A673 (cell line): Measurements from ENCODE around the gene KRT76. TPM values are rescaled to one million over a fixed set of nuclear protein-coding genes. Genes with fewer than 3 reads are reported as not detected.

Source experiments
- BruUV-seq: library from RNA; stranded (reverse); fragments of 400-500 nt; replicated peaks from 2 replicates; lab custom pipeline; 2021; lab: Mats Ljungman, UMichigan
- CTCF ChIA-PET: fragments of 300-600 bp; sonication (Branson Sonifier 250); formaldehyde crosslinking; loops from one replicate; lab custom pipeline; 2022; ENCODE audit warnings: antibody characterized with exemption; lab: Charles Lee
- POLR2A ChIA-PET: fragments of 300-600 bp; sonication (Branson Sonifier 250); formaldehyde crosslinking; loops from one replicate; lab custom pipeline; 2022; ENCODE audit warnings: antibody characterized with exemption; ENCODE audit not compliant: low non-redundant PET; lab: Charles Lee
- DNase-seq: peaks from one replicate; pipeline ENCODE4 v3.0.0-alpha.2; 2015; ENCODE audit warnings: low spot score
- H3K27ac ChIP-seq: fragments of 200-600 bp; sonication (generic); 2 replicates; pipeline ENCODE4 v1.5.1; 2016; ENCODE audit warnings: mixed run types, low read depth, mild to moderate bottlenecking, mixed read lengths, antibody characterized with exemption, low read length; ENCODE audit not compliant: poor library complexity, severe bottlenecking
- H3K27me3 ChIP-seq: fragments of 200-600 bp; sonication (generic); replicated peaks from 2 replicates; pipeline ENCODE4 v1.6.1; 2017; ENCODE audit warnings: mixed run types, low read depth, mild to moderate bottlenecking, mixed read lengths, antibody characterized with exemption, low read length; ENCODE audit not compliant: insufficient read depth, poor library complexity
- H3K36me3 ChIP-seq: fragments of 200-600 bp; sonication (generic); 2 replicates; pipeline ENCODE4 v1.6.1; 2016; ENCODE audit warnings: mixed run types, mild to moderate bottlenecking, mixed read lengths, antibody characterized with exemption, low read length; ENCODE audit not compliant: insufficient read depth, poor library complexity, severe bottlenecking
- H3K4me1 ChIP-seq: fragments of 200-600 bp; sonication (generic); 2 replicates; pipeline ENCODE4 v1.6.1; 2017; ENCODE audit warnings: mixed run types, mild to moderate bottlenecking, mixed read lengths, antibody characterized with exemption, low read length; ENCODE audit not compliant: insufficient read depth, poor library complexity, severe bottlenecking
- H3K4me3 ChIP-seq: fragments of 200-600 bp; sonication (generic); 2 replicates; pipeline ENCODE4 v1.5.1; 2016; ENCODE audit warnings: low read depth, mixed run types, mild to moderate bottlenecking, mixed read lengths, low read length; ENCODE audit not compliant: poor library complexity, severe bottlenecking
- H3K9me3 ChIP-seq: fragments of 200-600 bp; sonication (generic); 2 replicates; pipeline ENCODE4 v1.6.1; 2016; ENCODE audit warnings: mixed run types, low read depth, mild to moderate bottlenecking, mixed read lengths, antibody characterized with exemption, low read length; ENCODE audit not compliant: poor library complexity, severe bottlenecking
- EZH2 ChIP-seq: fragments of 200-600 bp; sonication (generic); IDR thresholded peaks from 2 replicates; pipeline ENCODE4 v1.6.1; 2017; ENCODE audit warnings: borderline replicate concordance, low read depth, mild to moderate bottlenecking, mixed read lengths, antibody characterized with exemption, low read length; ENCODE audit not compliant: poor library complexity, severe bottlenecking
- intact Hi-C: fragments of 100-400 bp; cut with micrococcal nuclease; formaldehyde crosslinking; loops from one replicate; pipeline ENCODE4 v1.10.0; 2022; ENCODE audit not compliant: unreplicated experiment
- total RNA-seq: library from RNA; stranded (reverse); gene quantifications from 2 replicates; pipeline ENCODE4 v1.2.3, GENCODE V29; 2021
- TF ChIP-seq, protein P1 (sequence below): fragments of 300-800, 200-600 bp; sonication (generic); conservative IDR thresholded peaks from 2 replicates; pipeline ENCODE4 v1.5.1; 2017; ENCODE audit warnings: low read depth, mild to moderate bottlenecking, antibody characterized with exemption, low read length, moderate library complexity, mixed read lengths

KRT76 gene
- total RNA-seq, 1 experiment from 2014 or later = not detected

DNA sequence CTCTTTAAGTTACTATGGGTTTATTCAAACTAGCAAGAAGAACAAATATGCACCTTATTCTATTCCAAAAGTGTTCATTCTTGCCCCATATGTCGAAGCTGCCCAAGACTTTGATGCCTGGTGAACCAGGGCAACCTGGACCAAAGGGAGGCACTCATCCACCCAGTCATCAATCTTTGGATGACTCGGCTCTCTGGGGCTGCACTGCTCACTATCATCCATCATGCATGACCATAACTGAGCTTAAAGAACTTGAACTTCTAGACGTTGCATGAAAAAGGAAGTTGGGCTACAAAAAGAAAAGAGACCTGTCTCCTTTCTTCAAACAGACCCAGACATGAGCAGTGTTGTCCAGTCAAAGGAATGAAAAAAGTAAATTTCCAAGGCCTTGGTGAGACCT lies 35.6 kb upstream of the KRT76 start:
- no TSS peak for BruUV-seq
- TF ChIP-seq EZH2 = no peak
- TF ChIP-seq, protein P1, sequence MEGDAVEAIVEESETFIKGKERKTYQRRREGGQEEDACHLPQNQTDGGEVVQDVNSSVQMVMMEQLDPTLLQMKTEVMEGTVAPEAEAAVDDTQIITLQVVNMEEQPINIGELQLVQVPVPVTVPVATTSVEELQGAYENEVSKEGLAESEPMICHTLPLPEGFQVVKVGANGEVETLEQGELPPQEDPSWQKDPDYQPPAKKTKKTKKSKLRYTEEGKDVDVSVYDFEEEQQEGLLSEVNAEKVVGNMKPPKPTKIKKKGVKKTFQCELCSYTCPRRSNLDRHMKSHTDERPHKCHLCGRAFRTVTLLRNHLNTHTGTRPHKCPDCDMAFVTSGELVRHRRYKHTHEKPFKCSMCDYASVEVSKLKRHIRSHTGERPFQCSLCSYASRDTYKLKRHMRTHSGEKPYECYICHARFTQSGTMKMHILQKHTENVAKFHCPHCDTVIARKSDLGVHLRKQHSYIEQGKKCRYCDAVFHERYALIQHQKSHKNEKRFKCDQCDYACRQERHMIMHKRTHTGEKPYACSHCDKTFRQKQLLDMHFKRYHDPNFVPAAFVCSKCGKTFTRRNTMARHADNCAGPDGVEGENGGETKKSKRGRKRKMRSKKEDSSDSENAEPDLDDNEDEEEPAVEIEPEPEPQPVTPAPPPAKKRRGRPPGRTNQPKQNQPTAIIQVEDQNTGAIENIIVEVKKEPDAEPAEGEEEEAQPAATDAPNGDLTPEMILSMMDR = no peak
- no peaks in the 10 kb centered on the region for H3K27me3 ChIP-seq
- CTCF ChIA-PET = interaction anchor here (0.6 kb wide), 1 partner anchor 945 kb away, joined by 3 read pairs; no protein-coding TSS in a partner anchor
- H3K4me1 ChIP-seq = no peaks in the 10 kb centered on the region
- intact Hi-C loops = no loop called here
- no peak overlapping the region for H3K4me3 ChIP-seq
- no peaks in the 10 kb centered on the region for H3K36me3 ChIP-seq
- POLR2A ChIA-PET = no interaction called here
- no peak overlapping the region for H3K27ac ChIP-seq
- no peaks in the 10 kb centered on the region for H3K9me3 ChIP-seq
- DNase-seq = no peak

DNA sequence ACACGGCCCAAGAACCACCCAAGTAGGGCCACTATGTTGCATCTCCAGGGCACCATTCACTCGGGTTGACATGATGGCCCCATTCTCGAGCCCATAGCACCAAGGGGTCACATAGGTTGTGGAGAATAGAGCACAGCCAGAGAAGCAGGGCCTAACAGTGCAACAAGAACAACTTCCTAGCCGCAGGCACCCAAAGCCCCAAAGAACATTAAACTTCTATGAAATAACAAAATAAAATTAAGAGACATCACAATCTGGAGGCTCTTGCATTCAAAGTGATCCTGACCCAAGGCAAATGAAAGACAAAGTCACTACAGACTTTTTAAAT lies 34.9 kb upstream of the KRT76 start:
- DNase-seq = no peak
- Histone ChIP-seq H3K36me3 (no peaks in the 10 kb centered on the region), H3K27me3 (no peaks in the 10 kb centered on the region), H3K4me1 (no peaks in the 10 kb centered on the region), H3K9me3 (no peaks in the 10 kb centered on the region), H3K27ac (no peak overlapping the region), H3K4me3 (no peak overlapping the region)
- ChIA-PET POLR2A (no interaction called here), CTCF (interaction anchor here (0.7 kb wide), 1 partner anchor 25 kb away, joined by 4 read pairs; no protein-coding TSS in a partner anchor)
- no TSS peak for BruUV-seq
- intact Hi-C loops = no loop called here
- TF ChIP-seq, protein P1 = no peak
- no peak for TF ChIP-seq EZH2

DNA sequence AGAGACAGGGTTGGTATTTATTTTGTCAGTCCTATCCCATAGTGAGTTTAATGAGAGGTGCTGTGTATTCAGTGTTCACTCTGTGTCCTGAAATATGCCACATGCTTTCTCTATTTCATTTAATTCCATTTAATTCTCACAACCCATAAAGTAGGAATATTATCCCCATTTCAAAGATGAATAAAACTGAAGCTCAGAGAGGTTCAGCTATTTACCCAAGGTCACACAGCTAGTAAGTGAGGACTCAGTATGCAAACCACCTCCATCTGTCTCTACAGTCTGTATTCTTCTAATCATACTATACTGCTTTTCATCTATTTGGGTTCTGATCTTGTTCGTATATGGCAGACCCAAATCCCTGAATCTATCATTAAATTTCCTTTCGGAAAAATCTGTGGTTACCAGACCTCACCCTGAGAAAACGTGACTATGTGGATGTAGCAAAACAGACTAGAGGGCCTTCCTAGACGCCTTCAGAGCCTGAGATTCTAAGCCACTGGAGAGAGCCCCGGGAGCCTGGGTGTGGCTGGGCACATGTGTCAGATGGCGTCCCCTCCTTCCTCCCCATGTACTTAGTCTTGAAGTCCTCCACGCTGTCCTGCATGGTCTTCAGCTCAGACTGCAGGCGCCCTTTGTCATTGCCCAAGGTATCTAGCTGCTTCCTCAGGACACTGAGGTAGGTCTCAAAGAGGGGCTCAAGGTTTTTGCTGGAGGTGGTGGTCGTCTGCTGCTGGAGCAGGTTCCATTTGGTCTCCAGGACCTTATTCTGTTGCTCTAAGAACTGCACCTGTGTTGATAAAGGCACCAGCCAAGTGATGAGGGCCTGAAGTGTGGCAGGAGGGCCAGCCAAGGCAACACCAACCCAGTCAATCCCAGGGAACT lies 34.3 kb upstream of the KRT76 start:
- POLR2A ChIA-PET = no interaction called here
- Histone ChIP-seq H3K4me3 (no peak overlapping the region), H3K4me1 (no peaks in the 10 kb centered on the region), H3K9me3 (no peaks in the 10 kb centered on the region), H3K27me3 (no peaks in the 10 kb centered on the region), H3K36me3 (no peaks in the 10 kb centered on the region), H3K27ac (no peak overlapping the region)
- intact Hi-C loops = no loop called here
- CTCF ChIA-PET = interaction anchor here (0.7 kb wide), 1 partner anchor 24 kb away, joined by 4 read pairs; no protein-coding TSS in a partner anchor
- no peak for DNase-seq
- BruUV-seq = no TSS peak
- TF ChIP-seq EZH2 = no peak
- TF ChIP-seq, protein P1 = no peak
